Skin epidermis (tissue), 12 donors: ENCODE measurements around the gene FANCC.

Experiments
- H3K27ac ChIP-seq, 21 experiments: fragments of 200-600 bp; sonication (generic) in 11 of 21; one replicate each; pipeline ENCODE4 v1.5.0; 2020; ENCODE audit warnings: mild to moderate bottlenecking in 3 of 21, inconsistent platforms in 2 of 21, moderate library complexity in 2 of 21
- H3K4me3 ChIP-seq, 7 experiments: fragments of 200-600 bp; sonication (generic) in 2 of 7; one replicate each; pipeline ENCODE4 v1.5.0; 2020; ENCODE audit warnings: inconsistent platforms in 2 of 7, mild to moderate bottlenecking in 2 of 7, moderate library complexity in 1 of 7

FANCC gene

DNA sequence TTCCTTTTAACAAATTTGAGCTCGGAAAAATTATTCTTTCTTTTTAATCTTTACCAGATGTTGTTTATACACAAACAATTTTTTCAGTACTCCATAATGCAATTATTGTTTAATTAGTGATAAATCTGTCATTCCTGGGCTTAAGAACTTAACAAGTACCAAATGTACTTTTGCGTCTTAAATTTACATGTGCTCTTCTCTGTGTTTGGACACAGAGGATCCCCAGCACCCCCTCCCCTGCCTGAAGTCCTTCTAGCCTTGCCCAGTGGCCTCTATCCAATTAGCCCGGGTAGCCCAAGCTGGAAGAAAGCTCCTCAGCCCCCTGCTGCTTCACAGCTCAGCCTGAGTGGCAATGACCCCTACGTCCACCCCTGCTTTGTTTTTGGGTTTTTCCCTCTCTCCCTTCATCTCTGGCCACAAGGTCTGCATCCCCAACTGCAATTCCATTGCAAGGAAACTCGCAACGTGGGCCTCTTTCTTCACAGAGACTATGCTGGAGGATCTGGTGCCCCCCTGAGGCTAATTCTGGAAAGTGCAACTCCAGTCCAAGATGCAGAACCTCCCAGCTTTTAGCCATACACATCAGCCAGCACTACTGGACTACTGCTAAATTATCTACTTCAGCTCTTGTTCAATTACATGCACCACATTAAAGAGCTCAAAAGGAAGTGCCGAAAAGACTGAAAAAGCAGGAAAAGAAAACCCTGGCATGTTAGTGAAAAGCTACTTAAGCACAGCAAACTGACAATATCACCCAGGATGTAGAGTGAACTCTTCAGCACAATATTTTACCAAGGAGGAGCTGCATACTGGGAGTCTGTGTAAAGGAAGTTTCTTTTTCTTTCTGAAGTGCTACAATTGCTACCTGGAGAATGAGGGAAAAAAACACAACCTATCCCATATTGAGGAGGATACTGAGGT is 186.2 kb downstream of the FANCC start:
- peak overlapping the region in 1 of 21 experiments; percentile 38 for H3K27ac ChIP-seq
- H3K4me3 ChIP-seq = no peak overlapping the region

DNA sequence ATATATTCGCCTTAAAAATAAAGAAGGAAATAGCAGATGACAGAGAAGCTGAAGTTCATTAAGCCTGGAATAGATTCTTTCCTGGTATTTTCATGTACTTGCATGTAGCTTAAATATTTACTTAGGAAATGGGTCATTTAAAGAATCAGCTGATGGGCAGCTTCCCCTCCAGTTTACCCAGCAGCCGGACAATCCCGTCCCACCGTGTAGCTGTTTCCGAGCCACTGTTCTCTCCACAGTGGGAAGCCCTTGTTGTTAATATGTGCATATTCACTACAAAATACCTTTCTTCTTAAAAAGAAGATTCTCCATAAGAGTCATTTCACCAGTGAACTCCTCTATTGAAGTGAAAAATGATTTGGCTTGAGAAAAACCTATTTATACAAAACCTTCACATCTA is 187.0 kb downstream of the FANCC start:
- Histone ChIP-seq H3K27ac (no peak overlapping the region), H3K4me3 (no peak overlapping the region)

DNA sequence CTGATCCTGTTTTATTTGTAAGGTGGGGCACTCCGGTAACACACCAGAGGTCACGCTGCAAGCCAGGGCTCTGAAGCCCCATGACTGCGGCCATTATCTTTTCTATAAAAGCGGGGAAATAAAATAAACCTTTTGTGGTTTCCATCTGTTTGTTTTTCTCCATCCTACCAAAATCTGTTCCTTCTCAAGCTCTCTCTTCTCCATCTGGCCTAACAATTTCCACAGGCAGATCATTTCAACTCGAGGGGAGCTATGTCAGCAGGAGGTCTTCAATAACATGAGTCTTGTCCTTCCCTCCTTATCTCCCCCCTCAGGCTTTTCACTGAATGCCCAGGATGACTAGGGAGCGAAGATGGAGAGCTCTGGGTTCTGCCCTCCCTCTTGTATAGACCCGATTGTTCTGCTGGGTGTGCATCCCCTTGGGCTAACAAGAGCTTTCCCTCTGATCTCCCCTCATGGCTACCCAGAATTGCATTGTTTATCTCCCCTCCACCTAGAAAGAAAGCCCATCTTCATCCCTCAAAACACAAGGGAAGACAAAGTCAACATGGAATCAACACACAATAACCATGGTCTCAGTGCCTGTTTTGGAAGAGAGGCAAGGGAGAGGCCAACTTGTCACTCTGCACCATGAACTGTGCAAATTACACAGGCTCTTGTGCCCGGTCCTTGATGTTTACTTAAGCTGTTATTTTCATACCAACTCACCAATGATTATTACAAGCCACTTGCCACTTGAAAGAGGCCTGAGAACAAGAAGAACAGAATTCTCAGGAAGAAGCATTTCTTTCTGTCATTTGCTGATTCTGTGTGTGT is 187.8 kb downstream of the FANCC start:
- H3K27ac ChIP-seq = no peak overlapping the region

DNA sequence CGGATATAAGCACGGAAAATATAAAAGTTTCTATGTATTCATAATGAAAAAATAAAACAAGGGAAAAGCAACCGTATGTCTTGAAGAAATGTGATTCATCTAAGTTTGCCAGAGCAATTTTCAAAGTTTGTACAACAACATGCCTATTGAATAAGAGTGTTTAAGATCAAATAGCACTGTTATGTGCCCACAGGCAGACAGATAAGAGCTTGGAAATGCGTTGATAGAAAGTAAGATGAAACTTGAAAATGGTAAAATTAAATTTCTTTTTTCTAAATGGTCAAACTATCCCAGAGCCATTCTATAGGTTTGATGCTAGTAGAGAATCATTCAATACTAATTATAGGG is 189.4 kb downstream of the FANCC start:
- H3K27ac ChIP-seq = no peak overlapping the region
- H3K4me3 ChIP-seq = no peak overlapping the region

More for the DNA sequence above, 187.8 kb downstream of the FANCC start:
- H3K4me3 ChIP-seq = no peak overlapping the region

DNA sequence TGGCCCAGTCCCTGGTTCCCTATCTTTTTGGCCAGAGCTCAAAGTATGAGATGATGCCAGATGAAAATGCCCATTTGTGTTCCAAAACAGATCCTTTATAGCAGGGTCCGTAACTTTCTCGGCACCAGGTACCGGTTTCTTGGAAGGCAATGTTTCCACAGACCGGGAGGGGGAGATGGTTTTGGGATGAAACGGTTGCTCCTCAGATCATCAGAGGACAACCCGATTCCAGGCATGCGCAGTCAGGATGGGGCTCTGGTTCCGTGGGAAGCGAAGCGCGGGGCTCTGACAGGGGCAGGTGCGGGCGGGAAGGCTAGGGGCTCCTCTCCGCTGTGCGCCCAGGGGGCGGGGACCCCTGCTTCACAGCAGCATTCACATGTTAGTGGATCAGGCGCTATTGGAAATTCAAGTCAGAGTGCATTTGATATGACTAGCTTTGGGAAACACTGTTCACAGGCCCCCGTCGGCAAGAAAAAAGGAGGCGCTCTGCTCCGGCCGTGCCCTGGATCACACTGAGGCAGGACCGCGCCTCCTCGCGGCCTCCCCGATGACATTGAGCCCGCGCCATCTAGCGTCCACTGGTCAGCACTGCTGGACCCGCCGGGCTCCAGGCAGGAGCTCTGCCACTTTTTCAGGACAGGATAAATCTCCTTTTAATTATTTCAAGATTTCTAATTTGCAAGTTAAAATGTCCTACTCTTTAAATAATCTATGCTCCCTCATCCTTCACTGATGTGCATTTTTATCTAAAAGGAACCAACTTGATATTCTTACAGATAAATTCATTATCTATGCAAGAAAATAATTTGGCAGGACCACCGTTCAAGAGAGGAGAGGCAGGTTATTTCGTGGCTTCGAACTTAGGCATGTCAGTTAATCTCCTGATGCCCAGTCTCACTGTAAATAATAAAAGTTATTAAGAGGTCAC is 190.0 kb downstream of the FANCC start:
- Histone ChIP-seq H3K4me3 (peak overlapping the region in 1 of 7 experiments; percentile 22), H3K27ac (peak overlapping the region in 8 of 21 experiments; percentile 3 to 67 (median 17))

DNA sequence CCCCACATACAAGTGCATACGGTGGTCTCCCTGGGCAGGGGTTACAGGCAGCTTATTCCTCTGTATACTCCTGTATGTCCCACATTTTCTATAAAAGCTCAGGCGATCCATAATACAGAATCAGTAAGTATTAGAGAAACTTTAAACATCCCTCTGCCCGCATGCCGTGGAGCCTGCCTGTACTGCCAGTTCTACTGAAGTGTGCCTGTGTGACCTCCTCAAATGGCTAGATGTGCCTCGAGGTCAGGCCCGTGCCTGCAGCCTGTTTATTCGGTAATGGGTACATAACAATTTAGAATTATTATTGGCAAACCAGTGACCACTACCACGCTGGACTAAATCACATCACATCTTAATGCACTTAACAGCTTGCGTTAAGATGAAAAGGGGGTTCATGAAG is 190.8 kb downstream of the FANCC start:
- peak overlapping the region in 4 of 21 experiments; percentile 1 to 8 (median 5) for H3K27ac ChIP-seq
- H3K4me3 ChIP-seq = no peak overlapping the region

DNA sequence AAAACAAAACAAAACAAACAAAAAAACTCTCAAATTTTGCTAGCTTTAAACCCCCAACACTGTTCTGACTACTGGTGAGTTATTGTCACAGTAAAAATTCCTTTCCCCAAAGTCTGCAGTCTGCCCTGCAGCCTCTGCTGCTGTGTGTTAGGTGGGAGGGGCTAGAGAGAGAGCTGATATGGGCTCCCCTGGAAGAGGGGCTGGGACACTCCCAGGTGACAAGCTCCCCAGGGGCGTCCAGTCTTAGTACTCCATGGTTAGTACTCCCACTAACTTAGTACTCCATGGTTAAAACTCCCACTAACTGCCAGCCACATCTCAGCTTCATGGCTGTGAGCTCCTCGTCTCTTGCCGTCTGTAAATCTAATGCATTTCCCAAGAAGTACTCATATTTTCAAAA is 191.9 kb downstream of the FANCC start:
- Histone ChIP-seq H3K27ac (peak overlapping the region in 8 of 21 experiments; percentile 1 to 54 (median 28)), H3K4me3 (no peak overlapping the region)

DNA sequence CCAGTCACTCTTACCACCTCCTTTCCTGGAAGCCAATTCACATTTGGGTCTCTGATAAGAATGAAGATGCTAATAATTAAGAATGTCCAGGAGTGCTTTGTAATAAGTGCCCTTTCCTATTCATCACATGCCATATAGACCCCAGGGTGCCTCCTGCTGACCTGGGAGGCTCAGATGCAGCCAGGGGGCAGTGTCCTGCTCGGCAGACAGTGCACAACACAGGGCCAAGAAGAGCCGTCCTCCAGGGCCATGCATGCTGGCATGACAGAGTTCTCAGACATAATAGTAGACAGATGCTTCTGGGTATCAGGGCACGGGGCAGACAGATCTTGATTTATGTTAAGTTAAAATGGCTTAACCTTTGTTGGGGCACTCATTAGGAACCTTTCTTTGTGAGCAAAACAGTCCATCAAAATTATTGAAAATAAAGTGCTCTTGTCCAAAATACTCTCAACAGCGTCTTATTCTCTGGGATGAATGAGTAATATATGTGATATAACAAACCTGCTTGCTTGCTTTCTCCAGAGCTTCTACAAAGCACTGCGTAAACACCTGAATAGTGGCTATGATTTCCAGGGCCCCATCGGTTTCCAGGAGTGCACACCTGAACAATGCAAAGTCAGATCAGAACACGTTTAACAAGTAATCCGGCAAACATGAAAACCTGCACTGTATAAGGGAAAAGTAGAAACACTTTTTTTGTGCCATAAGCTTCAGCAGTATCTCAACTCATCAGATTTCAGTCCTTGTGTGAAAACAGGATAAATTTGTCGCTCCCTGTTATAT is 192.7 kb downstream of the FANCC start:
- H3K4me3 ChIP-seq = no peak overlapping the region
- peak overlapping the region in 8 of 21 experiments; percentile 20 to 66 (median 44) for H3K27ac ChIP-seq

DNA sequence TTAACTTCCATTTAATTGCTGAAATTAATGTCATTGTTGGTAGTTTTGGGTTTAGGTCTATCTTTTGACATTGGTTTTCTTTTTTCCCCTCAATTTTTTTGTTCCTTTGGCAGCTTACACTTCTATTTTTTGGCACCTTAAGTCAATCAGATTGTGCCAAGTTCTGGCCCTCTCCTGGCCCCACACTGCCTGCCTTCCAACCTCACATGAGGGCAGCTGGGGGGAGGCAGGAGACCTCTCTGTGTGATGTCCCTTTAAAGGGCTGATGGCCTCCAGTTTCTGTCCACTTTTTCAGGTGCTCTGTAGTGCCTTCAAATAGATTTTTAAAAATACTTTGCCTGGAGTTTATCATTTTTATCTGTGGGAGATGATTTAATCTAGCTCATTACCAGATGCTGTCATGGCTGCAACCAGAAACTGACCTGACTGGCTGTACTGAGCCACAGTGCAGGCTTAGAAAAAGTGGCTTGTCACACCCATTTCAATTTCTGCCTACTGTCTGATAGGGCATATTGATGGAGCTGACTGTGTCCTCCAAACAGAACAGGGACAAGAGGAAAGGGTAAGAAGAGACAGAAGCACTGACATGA is 196.6 kb downstream of the FANCC start:
- Histone ChIP-seq H3K27ac (no peak overlapping the region), H3K4me3 (no peak overlapping the region)

DNA sequence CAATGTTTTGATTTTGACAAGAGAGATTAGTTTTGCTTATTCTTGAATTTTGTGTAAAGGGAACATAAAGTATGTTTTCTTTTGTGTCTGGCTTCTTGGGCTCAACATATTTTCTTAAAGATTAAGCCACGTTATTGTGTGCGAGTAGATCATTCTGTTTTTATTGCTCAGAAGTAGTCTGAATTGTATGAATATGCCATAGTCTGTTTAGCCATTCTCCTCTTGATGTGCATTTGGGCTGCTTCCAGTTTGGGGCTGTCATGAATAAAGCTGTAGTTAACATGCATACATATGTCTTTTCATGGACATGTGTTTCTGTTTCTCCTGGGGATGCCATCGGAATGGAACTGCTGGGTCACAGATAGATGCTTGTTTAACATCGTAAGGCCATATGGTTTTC is 198.9 kb downstream of the FANCC start:
- Histone ChIP-seq H3K27ac (no peak overlapping the region), H3K4me3 (no peak overlapping the region)

DNA sequence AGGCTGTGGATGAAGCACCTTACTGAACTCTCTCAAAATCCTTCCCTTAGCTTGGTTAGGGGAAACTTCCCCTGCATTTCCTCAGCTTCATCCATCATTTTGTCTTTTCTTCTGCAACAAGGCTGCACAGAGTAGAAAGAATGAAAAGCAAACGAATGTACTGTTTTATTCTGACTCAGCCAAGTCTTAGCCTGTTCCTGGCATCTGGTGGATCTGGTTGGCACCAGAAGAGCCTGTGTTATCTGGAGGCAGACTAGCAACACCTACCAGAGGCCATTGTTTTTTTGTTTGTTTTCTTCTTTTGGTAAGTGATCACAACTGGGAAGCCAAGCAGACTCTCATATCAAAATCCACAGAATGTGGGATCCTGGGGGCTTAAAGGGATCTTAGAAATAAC is 200.7 kb downstream of the FANCC start:
- no peak overlapping the region for H3K4me3 ChIP-seq
- peak overlapping the region in 4 of 21 experiments; percentile 0 to 50 (median 12) for H3K27ac ChIP-seq

DNA sequence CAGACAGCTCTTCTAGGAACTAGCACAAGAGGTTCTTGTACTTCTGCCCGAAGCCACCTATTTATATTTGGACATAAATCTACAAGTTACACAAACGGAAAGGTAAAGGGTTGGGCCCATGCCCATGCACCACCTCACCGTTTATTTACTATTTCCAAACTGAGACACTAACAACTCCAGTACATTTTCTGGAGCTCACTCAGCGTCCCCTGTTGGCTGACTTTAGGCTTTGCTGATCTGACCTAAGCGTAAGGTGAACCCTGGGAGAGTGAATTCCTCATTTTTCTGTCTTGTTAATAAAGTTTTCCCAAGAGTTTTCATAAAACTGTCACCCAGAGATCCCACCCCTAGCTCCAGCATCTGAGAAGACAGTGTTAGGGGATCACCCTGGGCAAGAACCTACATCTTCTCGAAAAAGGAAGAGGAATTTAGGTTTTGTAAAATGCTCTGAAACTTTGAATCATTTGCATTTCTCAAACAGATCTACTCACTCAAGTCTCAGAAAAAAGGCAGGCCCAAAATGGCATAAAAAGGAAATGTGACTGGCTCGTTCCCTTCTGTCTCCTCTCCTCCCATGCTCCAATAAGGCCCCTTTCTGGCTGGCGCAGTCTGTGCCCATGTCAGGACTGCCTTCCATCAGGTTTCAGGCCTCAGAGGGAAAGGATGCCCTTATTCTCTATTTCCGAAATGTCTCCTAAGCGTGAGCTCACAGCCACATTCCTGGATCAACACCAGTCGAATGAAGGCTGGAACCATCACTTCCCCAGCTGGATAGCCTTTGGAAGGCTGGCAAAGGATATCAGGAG is 201.3 kb downstream of the FANCC start:
- H3K27ac ChIP-seq = peak overlapping the region in 4 of 21 experiments; percentile 0 to 50 (median 12)

DNA sequence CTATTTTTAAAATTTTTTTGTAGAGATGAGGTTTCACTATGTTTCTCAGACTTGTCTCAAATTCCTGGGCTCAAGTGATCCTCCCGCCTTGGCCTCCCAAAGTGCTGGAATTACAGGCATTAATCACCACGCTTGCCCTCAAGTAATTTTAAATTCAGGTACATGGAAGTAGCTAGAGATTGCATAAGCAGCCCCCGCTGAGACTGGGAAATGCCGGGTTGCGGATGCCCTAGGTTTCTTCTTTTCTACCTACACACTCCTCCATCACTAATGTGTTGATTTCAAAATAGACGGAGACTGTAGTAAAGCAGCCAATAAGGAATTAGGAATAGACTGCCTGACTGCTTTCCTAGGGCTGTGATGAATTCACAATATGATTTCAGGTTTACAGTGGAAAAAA is 202.4 kb downstream of the FANCC start:
- Histone ChIP-seq H3K4me3 (no peak overlapping the region), H3K27ac (no peak overlapping the region)

More for the DNA sequence above, 201.3 kb downstream of the FANCC start:
- no peak overlapping the region for H3K4me3 ChIP-seq

DNA sequence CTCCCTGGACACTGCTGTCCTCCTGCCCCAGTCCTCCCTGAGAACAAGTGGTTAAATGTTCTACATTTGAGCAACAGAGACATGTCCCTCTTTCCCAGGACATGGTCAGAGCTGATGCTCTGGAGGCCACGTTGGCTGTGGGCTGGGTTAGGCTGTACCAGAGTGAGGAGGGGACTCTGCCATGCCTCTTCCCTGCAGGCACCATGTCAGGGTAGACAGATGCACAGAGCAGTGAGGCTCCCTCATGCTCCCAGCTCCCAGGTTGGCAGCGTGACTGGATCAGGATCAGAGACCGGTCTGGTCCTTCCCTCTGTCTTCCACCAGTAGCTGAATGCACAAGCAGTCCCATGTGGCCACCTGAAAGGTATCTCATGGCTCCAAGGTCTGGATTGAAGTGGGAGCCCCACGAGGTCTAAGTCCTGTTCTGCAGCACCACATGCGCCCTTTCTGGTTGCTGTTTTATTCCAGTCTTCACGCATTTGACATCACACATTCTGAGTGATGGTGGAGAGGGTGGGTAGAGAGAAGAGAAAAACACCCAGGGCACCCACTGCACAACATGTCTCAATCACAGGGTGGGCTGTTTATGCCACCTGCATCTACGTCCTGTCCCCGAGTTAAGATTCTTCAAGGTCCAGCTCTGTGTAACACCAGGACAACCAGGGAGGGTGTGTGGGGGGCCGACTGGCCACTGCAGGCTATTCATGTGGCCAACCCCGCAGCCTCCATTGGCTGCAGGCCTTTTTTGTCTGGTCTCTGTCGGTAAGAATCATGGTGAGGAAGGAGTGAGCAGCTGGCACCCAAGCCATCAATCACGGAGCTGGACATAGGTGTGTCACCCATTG is 204.9 kb downstream of the FANCC start:
- H3K4me3 ChIP-seq = no peak overlapping the region
- no peak overlapping the region for H3K27ac ChIP-seq

DNA sequence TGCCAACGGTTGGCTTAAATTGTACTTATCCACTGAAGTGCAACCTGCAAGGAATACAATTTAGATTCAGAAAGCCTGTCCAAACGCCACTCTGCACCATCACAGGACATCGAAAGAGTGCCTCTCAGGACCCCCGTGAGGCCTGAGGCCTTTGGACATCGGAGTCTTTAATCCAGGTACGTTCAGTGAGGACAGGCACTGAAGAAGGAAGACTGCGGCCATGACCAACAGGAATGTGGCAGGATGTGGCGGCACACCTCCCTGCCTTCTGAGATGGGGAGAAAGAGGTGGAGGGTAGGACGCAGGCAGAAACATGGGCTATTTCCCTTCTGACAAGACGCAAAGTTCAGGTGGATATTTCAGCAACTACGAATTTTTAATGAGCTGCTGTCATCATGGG is 205.8 kb downstream of the FANCC start:
- Histone ChIP-seq H3K4me3 (no peak overlapping the region), H3K27ac (no peak overlapping the region)

DNA sequence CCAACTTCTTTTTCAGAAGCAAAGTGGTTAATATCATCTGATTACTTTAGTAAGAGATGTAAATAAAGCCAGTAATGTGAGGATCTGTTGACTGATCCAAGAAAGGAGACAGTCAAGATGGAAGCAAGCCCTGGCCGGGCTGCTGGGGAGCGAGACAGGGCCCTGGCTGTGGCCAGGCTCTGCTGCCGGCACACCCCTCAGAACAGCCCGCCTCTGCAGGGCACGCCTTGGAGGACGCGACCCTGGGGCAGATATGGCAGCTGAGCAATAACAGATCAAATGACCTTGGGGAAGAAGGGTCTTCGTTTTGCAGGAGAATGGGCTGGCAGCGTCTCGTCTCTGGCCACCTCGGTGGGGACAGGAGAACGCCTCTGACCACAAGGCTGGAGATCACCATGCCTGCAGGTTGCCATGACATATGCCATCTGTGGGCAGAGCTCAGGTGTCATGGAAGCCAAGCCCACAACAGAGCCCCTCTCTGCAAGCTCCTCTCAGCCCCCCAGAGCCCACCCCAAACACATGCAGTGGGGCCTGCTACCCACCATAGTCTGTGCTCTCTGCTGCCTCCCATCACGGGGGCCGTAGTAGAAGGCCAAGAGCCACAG is 206.5 kb downstream of the FANCC start:
- Histone ChIP-seq H3K27ac (peak overlapping the region in 1 of 21 experiments; percentile 17), H3K4me3 (no peak overlapping the region)
